HG03460 (cell line): ENCODE data around the gene NPFF.
"Not testable (repeated sequence)": the region's sequence is repeated elsewhere in the genome, so short reads cannot be mapped to it uniquely, and the experiment has no call there.

Source experiments
- ATAC-seq: cut with Tn5 transposase; IDR thresholded peaks from one replicate; pipeline ENCODE4 v1.9.1; 2021; ENCODE audit not compliant: unreplicated experiment

Gene NPFF

DNA sequence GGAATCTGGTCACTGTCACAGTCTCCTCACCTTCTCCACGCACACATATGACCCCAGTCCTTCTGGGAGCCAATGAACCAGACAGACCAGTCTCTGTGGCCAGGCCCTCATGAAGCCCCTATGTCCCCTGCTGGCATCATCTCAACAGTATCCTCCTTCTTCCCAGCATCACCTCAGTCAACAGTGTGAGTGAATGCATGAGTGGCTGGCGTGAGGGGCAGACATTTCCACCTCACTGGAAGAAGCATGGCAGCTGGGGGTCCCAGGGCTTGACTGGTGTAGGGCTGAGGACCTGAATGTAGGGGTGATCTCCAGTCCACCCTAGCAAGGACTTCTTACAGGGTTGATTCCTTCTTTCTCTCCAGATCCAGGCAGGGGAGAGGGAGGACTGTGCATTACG lies 9.8 kb downstream of the NPFF start:
- no peak for ATAC-seq

DNA sequence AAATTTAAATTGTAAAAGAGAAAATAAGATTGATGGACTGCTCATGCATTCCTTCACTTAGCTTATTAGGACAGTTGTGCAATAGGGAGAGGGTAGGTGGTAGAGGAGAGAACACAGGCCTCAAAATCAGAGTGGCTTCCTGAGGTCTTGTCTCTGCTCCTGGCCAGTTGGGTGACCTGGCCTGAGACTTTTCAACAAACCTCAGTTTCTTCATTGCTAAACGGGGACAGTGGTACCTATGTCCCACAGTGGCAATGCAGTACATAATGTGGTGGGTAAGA lies 10.6 kb downstream of the NPFF start:
- ATAC-seq = no peak

DNA sequence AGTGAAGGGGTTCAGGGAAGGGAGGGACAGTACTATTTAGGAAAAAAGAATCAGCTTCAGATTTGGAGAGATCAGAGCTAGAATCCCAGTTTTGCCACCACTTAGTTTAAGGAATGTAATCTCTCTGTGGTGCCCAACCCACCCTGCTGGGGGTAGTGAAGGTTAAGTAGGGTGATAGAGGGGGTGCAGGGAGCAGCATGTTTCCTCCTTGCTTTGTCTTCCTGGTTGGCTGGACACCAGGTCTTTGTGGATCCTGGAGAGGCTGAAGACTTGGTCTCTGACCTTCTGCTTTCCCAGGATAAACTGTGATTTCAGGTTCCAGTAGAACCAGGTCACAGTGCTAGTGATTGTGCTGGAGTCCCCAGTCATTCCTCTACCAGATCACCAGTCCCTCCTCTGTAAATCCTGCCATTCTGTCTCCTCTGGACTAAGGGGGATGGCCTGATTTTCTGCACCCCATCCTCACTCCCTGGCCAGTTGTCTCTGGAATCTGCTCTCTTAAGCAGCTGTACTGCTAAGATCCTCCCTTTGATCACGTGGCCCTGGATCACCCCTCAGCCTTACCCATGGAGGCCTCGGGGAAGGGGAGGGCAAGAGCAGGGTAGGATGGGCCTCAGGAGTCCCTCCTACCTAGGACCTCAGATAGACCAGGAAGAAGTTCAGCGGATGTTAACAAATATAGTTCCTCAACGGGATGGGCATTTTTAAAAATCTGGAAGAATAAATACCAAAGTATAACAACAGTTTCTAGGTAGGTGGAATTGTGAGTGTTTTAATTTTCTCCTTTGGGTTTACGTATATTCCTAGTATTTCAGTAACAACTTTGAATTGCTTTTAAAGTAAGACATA lies 11.2 kb downstream of the NPFF start:
- no peak for ATAC-seq

DNA sequence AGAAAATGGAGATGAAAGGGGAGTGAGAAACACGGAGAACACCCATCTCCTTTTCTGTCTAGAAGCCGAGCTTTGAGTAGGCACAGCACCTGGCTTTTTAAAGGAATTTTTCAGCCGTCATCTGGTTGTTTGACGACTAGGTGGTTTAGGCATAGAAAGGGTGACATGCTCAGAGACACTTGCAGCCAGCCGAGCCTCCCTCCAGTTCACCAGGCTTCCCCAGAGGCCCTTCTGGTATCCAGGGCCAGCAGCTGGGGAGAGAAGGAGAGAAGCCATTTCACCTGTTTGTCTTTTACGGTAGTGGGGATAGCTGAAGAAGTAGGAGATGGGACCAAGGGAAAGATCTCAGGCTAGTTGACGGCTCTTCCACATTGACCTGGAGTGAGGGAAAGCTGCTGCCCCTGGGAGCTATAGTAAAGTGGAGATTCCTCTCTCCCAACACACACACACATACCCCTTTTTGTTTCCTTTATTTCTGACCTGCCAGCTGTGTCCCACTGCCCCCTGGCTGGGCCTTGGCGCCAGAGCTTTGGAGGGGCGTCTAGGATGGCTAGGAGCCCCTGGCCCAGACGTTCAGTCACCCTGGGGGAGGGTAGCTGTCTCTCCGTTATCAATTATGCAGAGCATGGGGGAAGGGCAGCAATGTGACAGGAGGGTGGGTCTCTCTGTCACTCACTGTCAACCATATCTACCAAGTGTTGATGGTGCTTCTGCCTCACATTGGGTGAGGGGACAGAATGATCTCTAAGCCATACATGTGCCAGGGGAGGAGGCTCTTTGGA lies 13.5 kb downstream of the NPFF start:
- ATAC-seq = peak; percentile 5

DNA sequence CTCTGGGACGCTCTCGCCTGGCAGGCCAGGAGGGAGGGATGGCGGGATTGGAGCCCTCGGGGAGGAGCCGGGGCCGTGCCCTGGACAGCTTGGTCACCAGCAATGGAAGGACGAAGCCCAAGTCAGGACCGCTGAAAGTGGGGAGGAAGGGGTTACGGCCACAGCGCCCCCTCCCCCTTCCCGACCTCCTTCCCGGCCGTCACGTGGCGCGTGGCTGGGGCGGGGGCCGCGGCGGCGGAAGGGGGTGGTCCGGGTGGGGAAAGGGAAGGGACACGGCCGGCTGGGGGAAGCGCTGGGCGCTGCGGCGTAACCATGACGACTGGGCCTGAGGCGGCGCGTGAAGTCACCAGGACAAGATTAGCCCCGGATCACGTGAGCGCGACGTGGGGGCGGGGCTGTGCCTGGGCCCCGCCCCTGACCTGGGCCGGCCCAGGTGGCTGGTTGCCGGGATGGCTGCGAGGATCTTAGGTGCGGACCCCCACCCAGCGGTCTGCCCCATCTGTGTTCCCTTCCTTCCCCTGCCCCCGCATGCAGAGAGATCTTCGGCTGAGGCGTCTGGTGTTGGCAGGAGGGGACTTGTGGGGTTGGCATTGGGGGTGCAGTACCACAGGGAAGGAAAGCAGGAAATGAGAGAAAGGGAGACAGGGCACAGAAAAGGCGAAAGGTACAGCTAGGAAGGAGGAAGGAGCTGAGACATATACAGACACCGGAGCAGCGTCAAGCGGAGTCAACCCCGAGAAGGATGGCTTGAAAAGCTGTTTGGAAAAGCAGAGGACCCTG lies 14.3 kb downstream of the NPFF start:
- ATAC-seq = peak; percentile 95

DNA sequence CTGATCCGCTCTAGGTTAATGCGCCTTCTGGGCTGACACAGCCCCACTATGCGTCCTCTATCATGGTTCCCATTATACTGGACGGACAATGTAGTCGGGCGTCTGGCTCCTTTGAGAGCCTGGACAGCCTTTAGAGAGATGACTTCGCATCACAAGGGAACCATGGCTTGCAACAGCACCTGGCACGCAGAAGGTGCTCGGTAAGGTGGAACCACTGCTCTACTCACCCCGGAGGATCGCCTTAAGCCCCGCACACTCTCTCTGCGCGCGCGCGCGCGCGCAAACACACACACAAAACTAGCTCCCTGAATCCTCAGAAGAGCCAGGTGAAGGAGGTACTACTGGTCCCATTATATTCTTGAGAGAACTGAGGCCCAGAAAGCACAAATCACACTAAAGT lies 15.1 kb downstream of the NPFF start:
- ATAC-seq = no peak

DNA sequence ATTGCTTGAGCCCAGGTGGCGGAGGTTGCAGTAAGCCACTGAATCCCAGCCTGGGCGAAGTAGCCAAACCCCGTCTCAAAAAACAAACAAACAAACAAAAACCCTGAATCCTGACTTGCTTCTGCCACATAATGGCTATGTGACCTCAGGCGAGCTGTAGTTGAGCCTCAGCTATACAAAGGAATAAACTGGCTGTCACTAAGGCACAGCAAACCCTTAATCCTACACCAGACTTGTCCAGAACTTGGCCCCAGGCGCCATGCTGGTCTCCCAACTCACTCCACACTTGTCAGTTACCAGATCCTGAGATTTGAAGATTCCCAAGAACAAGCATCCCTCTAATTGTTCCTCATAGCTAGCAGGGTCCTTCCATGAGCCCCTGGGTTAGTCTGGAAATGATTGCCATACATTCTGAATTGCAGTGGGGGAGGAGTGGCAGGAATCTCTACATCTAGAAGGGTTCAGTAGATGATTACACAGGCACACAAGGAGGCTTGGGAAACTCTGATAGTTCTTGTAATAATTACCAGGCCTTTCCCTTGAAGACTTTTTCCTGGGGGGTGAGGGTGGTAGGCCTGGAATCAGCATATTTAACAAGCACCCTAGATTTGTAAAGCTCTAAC lies 17.9 kb downstream of the NPFF start:
- no peak for ATAC-seq

DNA sequence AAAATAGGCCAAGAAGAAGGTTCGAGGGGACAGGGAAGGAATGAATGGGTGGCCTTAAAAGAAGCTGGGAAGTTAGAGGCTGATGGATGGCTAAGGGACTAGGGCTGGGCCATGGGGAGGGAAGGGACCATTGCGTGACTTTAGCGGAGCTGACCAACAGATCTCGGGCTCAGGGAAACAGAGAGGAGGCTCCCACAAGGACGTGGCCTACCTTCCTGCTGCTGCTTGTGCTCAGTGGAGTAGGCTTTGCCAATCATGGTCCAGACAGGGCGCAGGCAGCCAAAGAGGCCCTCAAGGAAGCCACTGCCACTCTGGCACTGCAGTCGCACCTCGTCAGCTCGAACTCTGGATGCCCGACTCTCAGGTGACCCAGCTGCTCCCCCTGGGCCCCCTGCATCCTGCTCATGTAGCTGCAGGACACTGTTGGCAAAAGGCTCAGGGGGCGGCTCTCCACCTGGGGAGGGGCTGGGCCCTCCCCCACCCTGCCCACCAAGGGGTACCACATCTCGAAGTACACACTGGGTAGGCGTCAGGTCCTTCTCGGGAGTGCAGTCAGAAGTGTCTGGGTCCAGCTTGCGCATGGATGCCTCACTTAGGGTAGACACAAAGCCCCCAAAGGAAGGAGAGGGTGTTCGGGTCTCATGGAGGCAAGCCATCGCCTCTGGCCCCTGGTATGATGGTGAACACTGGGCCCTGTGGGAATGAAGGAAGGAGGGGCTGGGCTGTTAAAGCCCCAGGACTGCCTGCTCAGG lies 20.4 kb downstream of the NPFF start:
- no peak for ATAC-seq

DNA sequence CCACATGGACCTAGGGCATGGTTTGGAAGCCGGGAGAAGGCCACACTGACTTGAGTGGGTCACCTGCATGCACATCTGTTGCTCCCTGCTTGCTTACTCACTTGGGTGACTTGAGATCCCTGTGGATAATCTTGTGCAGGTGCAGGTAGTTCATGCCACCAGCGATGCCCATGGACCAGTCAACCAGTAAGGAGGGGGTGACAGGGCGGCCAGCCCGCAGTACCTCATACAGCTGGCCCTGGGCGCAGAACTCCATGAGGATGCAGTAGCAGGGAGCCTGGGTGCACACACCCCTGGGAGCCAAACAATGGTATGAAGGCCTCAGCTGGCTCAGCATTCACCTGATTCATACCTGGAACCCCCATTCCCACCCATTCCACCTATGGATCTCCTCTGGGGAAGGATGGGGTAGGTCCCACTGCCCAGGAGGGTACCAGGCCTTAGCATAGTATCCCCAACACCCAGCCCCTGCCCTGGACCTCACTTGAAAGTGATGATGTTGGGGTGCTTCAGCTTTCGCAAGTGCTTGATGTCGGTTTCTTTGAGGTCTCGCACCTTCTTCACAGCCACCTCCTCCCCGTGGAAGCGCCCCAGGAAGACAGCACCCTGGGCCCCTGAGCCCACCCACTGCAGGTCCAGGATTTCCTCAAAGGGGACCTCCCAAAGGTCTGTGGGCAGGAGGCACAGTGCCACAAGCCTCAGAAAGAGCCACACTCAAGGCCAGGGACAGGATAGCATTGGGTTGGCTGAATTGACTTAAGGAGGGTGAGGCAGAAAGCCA lies 21.1 kb downstream of the NPFF start:
- no peak for ATAC-seq

DNA sequence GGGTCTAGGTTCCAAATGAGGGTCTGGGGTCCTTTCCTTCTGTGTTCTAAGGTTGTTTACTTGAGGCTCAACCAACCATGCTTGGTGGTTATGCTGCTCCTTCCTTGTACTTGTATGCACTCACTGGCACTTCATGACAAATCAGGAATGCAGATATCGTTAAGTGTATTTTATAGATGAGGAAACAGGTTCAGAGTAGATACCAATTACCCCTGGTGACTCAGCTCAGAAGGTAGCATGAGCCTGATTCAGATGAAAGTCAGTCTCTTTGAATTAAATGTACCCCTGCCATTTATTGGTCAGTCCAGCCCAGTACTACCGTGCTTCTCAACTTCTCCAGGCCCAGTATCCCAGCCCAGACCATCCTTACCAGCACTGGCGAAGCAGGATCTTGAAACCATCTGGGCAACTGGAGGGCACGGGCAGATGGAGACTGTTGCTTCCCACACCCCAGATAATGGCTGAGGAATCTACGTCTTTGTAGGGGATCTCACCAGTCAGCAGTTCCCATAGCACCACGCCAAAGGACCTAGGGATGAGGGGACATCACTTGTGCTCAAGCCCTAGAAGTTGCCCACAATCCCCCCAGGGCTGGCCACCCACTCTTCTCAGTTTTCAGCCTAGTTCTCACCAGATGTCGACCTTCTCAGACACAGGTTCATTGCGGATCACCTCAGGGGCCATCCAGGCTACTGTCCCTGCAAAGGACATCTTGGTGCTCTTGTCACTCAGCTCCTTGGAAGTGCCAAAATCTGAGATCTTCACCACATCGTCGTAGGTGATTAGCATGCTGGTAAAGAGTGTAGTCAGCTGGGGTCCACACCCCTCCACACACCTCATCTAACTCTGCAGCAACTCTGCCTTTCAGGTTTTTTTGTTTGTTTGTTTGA lies 22.4 kb downstream of the NPFF start:
- ATAC-seq = no peak

DNA sequence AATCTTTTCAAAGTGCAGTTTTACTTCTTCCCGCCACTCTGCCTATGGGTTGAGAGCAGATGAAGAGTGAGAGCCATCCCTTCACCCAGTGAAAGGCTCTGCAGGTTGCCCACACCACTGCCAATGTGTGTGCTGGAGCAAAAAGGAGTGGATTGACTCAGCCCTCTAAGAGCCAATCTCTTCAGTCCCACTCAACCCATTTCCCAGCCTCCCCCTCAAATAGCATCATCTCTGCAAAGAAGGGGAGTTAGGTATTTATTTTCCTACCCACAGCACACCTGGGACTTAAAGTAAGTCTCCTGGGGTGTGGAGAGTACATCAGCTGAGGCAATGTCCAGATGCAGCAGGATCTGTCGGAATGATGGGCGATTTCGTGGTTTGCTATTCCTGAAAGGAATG lies 23.3 kb downstream of the NPFF start:
- ATAC-seq = no peak

DNA sequence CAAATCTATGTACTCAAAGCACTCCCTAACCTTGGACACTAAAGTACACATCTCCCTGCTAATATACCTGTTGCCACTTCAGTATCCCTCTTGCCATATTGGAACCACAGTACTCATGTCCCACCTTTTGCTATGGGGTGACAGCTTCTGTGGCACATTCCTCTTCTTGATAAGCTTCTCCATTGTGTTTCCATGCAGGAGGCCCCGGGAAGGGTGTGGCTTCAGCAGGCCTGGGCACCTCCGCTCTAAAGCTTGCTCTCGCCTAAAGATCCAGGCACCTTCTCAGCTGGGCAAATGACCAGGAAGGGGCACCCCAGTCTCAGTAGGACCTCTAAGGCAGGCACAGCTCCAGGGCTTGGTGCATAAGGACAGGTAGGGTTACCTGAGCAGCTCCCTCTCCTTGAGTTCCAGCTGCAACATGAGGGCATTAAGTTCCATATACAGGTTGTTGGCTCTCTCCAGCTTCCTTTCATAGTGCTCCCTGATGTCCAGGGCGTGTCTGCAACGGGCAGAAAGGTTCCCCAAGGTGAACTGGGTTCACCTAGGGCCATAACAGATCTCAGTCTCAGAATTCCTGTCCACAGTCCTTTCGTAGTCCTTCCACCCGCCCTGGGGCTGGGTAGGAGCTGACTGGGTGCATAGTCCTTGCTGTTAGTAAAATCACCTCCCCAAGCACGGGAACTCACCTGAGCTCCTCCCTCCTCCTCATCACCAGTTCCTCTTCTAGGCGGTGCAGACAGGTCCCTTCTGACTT lies 23.9 kb downstream of the NPFF start:
- no peak for ATAC-seq

DNA sequence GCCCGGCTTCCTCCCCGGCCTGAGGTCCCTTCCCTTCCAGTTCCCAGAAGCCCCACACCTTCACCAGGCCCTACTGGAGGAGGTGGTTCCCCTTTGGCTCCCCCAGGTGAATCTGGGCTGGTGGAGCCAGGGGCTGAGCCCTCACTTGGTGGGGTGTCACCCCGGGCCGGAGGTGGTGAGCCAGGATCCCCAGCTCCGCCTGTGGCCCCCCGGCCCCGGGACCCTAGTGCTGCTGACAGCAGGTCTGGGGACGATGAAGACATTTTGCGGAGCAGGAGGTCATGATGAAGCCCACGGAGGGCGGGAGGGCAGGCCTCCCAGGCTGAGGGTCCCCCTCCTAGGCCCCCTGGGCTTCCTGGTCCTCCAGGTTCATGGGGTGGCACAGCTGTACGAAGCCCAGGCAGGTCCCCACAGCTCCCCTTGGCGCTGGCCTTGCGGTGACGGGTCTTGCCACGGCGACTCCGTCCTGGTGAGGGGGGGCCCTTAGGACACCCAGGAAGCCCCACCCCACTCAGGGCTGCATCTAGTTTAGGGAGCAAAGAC lies 24.6 kb downstream of the NPFF start:
- ATAC-seq = no peak

DNA sequence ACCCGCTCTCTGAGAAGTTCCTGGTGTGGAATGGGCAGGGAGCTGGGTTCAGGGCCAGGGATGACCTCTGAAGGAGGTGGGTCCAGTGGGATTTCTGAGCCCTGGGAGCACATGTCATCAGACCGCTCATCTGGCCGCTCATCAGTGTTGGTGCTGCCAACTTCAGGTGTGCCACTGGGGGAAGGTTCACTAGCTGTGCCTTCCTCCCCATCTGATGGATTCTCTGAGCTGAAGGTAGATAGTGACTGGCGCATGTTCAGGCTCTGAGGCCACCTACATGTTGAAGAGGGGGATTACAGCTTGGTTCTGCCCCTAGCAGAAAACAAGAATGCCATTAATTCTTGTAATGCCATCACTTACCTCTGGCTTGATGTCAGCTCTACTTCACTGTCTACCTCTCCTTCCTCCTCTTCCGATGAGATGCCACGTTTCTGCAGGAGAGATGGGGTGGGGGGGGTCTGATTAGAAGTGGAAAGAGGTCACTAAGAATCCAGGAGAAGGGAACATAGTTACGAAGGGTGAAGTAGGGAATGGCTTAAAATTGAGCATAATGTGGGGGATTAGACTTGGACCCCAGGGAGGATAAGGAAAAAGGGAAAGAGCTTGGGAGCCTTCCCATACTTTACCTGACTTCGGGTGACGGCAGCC lies 25.2 kb downstream of the NPFF start:
- ATAC-seq = no peak

DNA sequence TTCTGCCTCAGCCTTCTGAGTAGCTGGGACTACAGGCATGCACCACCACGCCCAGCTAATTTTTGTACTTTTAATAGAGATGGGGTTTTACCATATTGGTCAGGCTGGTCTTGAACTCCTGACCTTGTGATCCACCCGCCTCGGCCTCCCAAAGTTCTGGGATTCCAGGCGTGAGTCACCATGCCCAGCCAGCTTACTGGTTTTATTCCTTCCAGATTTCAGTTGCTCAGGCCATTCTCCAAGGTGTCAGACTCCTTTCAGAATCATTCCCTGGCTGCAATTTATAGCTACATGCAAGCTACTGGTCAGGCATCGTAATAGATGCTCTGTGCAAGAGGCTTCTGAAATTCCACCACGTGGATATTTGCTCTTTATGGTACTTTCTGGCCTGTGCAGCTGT lies 25.8 kb downstream of the NPFF start:
- ATAC-seq = not testable (repeated sequence)

DNA sequence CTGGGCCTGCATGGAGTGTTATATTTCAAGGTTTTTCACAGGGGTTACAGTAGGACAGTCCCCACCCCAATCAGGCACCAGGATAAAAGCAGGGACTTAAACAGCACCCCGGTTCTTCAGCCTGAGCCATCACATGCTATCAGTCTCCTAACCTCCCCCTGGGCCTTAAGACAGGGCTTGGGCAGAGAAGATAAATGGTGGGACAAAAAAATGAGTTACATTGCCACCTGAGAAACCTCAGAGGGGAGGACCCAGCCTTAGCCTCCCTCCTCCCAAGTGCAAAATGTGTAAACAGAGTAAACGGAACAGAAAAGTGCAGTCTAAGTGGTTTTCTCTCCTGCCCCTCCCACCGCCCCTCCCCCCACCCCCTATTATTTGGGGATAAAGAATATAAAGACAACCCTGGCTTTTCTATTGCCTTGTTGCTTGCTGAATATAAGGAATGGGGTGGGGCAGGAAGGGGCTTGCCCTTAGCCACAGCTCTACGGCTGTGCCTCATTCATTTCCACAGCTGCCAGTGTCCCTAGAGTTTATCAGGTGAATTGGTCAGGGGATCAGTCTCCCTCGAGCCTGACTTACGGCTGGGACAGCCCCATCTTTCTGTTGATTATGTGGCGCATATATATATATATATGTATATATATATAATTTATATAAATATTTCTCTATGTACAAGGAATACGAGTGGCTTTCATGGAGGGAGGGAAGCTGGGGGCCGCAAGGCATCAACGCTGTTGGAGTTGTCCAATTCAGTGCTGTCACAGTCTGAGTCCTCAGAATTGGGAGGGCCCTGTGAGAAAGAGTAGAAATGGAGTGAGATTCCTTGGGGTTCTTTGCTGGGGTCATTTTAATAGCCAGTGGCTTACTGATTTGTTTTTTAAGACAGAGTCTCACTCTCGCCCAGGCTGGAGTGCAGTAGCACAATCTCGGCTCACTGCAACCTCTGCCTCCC lies 26.5 kb downstream of the NPFF start:
- ATAC-seq = no peak
